ENCODE data around the gene CIZ1. TPM values are rescaled to one million over a fixed set of nuclear protein-coding genes. Genes with fewer than 3 reads are reported as not detected.
A peak's percentile ranks its signal among the peaks of the same experiment; 100 is the strongest.

Gene CIZ1
- total and polyA plus RNA-seq, 8 donors: 56.5 to 87.9 (median 77.4) TPM

GRCh38 chr9:128159522-128159783 lies 31.9 kb downstream of the CIZ1 start:
- no peak for TF ChIP-seq CTCF (IDR thresholded peaks at IDR 0.05)
- Histone ChIP-seq H3K4me3 (peak overlapping the region in 2 of 4 donors; percentile 63 to 77), H3K36me3 (no peaks in the 10 kb centered on the region), H3K4me1 (peaks cover 0 to 13% (median 3%) of the 10 kb centered on the region in 3 donors), H3K27me3 (no peaks in the 10 kb centered on the region), H3K27ac (peak overlapping the region in 3 of 4 donors; percentile 23 to 66 (median 59)), H3K9me3 (no peaks in the 10 kb centered on the region)
- ATAC-seq: no peak
- intact Hi-C loops (cut with DNase I): no loop called here
- no peak for DNase-seq
- FAIRE-seq: no peak
- WGBS, 2 donors: 56% methylated on average over 11 of the region's 11 CpGs

- no peaks in the 10 kb centered on the region for H3K36me3 ChIP-seq
- H3K27ac ChIP-seq: no peak overlapping the region
- peaks cover 0 to 3% (median 0%) of the 10 kb centered on the region in 3 donors for H3K4me1 ChIP-seq
- 72 to 85% methylated on average over 7 of the region's 7 CpGs for WGBS, 2 donors
- no peaks in the 10 kb centered on the region for H3K27me3 ChIP-seq
- FAIRE-seq: no peak
- H3K9me3 ChIP-seq: no peaks in the 10 kb centered on the region
- TF ChIP-seq CTCF (IDR thresholded peaks at IDR 0.05): no peak
- peak in 3 of 6 donors; percentile 5 to 23 (median 15) for DNase-seq
- no peak for ATAC-seq
- H3K4me3 ChIP-seq: no peak overlapping the region
- intact Hi-C loops (cut with DNase I): no loop called here
Measured at GRCh38 chr9:128155736-128156500, 35.5 kb downstream of the CIZ1 start.

- FAIRE-seq: no peak
Measured at GRCh38 chr9:128153947-128154695, 37.3 kb downstream of the CIZ1 start.

GRCh38 chr9:128153060-128153946 lies 38.1 kb downstream of the CIZ1 start:
- Histone ChIP-seq H3K4me1 (peaks cover 10 to 16% (median 12%) of the 10 kb centered on the region in 3 donors), H3K36me3 (no peaks in the 10 kb centered on the region), H3K9me3 (no peaks in the 10 kb centered on the region), H3K4me3 (no peak overlapping the region), H3K27ac (no peak overlapping the region), H3K27me3 (no peaks in the 10 kb centered on the region)
- WGBS, 2 donors: 77 to 88% methylated on average over 26 of the region's 26 CpGs
- ATAC-seq: no peak
- DNase-seq: peak in 2 of 6 donors; percentile 54 to 62
- no peak for FAIRE-seq
- intact Hi-C loops (cut with DNase I): no loop called here
- no peak for TF ChIP-seq CTCF (IDR thresholded peaks at IDR 0.05)

More at GRCh38 chr9:128153947-128154695, 37.3 kb downstream of the CIZ1 start:
- no peak for ATAC-seq
- H3K4me1 ChIP-seq: peaks cover 4 to 10% (median 5%) of the 10 kb centered on the region in 3 donors
- no peaks in the 10 kb centered on the region for H3K36me3 ChIP-seq
- no peak overlapping the region for H3K27ac ChIP-seq
- H3K27me3 ChIP-seq: no peaks in the 10 kb centered on the region
- H3K4me3 ChIP-seq: no peak overlapping the region
- TF ChIP-seq CTCF (IDR thresholded peaks at IDR 0.05): no peak
- no peaks in the 10 kb centered on the region for H3K9me3 ChIP-seq
- intact Hi-C loops (cut with DNase I): no loop called here
- DNase-seq: peak in 2 of 6 donors; percentile 35 to 50
- 79 to 86% methylated on average over 13 of the region's 13 CpGs for WGBS, 2 donors

Measured in pancreas (tissue), 10 donors.